GM10266 (cell line): ENCODE data around the gene TMPRSS5.
A peak's percentile ranks its signal among the peaks of the same experiment; 100 is the strongest.

Experiments
- DNase-seq: peaks from one replicate; pipeline ENCODE4 v3.0.0; 2012; ENCODE audit errors: extremely low spot score
- CTCF ChIP-seq: IDR thresholded peaks from 2 replicates; pipeline ENCODE4 v1.5.1; 2012; ENCODE audit warnings: mild to moderate bottlenecking, low read depth; ENCODE audit not compliant: control insufficient read depth, insufficient read depth; ENCODE audit errors: missing control alignments

Gene TMPRSS5

DNA sequence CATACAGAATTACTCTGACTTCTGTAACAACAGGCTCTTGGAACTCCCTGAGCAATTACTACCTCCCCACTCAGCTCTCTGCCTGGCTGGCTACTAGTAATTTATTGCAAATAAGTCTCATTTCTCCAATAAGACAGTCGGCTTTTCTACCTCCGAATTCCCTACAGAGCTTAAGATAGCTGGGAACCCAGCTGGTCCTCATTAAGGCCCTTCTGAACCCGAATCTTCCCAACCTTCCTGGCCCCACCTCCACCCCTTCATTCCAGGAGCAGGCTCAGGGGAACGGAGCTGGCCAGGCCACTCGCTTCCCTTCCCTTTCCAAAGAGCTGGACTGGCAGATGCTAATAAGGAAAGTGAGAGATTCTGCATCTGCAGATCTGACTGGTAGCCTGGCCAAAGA is 21.6 kb downstream of the TMPRSS5 start:
- DNase-seq: no peak
- TF ChIP-seq CTCF: no peak

DNA sequence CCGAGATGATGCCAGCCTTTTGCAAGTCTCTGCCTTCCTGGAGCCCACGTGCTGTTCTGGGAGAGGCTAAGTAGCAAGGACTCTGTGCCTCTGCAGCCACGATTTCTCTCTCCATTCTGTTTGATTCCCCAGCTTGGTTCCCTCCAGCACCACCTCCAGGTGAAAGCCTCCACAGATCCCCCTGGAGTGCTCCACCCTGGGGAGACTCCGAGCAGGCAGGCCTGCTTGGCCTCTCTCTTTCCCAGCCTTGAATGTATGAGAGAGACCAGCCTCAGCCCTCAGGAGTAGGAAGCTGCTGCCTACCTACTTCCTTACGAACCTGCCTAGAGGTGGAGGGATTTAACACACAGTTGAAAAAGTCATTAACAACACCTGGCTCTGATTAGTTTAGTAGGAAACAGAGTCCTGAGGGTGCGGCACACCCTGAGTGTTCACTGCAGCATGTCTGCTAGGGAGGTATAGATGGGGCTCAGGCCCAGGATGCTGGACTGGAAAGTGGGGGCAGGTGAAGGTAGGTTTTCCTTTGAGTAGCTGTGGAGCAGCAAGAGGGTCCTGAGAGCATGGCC is 22.5 kb downstream of the TMPRSS5 start:
- TF ChIP-seq CTCF: no peak
- DNase-seq: no peak

GRCh38 chr11:113681711-113682413 is 24.2 kb downstream of the TMPRSS5 start:
- TF ChIP-seq CTCF: no peak
- DNase-seq: no peak

GRCh38 chr11:113681282-113681681 is 24.8 kb downstream of the TMPRSS5 start:
- DNase-seq: no peak
- no peak for TF ChIP-seq CTCF

GRCh38 chr11:113677685-113678084 is 28.4 kb downstream of the TMPRSS5 start:
- no peak for DNase-seq
- TF ChIP-seq CTCF: no peak

DNA sequence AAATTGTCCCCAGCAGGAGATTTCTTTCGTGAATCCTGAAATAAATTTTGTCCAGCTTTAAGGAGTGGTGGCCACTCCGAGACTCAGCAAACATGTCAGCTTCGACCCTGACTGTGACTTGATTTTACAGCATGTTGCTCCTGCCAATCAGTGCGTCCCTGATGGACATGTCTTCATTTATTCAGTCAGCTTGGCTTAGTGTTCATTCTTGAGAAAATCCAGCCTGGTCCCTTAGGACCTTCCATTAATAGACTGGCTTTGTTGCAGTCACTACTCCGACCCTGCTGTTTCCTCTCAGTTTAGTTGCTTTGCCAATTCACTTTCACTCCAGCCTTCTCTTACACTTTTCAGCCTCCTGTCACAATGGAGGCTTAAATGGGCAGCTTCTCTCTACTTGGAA is 30.5 kb downstream of the TMPRSS5 start:
- no peak for TF ChIP-seq CTCF
- no peak for DNase-seq

DNA sequence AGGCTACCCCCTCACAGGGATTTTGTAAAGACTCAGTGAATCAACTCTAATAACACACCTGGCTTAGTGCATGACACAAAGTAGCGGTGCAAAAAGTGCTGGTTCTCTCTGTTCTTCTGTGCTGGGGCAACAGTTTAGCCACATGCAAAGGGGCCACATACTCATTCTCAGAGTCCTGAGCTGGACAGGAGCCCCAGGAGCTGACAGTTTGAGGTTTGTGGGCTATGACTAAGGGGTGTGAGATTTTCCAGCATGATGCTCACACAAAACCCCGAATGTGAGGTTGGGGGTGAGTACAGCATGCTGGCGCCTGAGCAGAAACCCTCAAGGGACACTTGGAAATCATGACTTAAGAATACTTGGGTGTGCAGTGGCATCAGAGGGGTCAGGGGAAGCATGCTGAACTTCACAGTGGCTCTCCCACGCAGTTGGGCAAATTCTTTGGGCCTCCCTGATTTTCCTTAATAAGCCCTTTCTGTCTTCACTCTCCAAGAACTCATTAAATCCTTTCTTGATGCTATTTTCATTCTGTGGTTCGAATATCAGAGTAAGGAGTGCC is 31.0 kb downstream of the TMPRSS5 start:
- DNase-seq: peak; percentile 64
- TF ChIP-seq CTCF: no peak
